GM06990 (cell line): ENCODE results near the gene GRK1.

Experiments
- DNase-seq: peaks from one replicate; pipeline ENCODE4 v3.0.0-alpha.2; 2011; ENCODE audit not compliant: insufficient read length; ENCODE audit errors: extremely low read depth
- H3K27me3 ChIP-seq: replicated peaks from 2 replicates; pipeline ENCODE4 v1.6.0; 2011; ENCODE audit warnings: low read length; ENCODE audit not compliant: control insufficient read depth, insufficient read depth
- H3K36me3 ChIP-seq: 2 replicates; pipeline ENCODE4 v1.5.1; 2011; ENCODE audit warnings: low read length; ENCODE audit not compliant: control insufficient read depth, insufficient read depth
- H3K4me3 ChIP-seq: replicated peaks from 2 replicates; pipeline ENCODE4 v1.5.1; 2011; ENCODE audit warnings: low read depth, mild to moderate bottlenecking, control low read depth, low read length
- TF ChIP-seq, protein P1 (sequence below): IDR thresholded peaks from 2 replicates; pipeline ENCODE4 v1.5.1; 2011; ENCODE audit warnings: low read length, control low read depth, mild to moderate bottlenecking, inconsistent platforms; ENCODE audit not compliant: insufficient read depth, poor library complexity, severe bottlenecking

The GRK1 gene

DNA sequence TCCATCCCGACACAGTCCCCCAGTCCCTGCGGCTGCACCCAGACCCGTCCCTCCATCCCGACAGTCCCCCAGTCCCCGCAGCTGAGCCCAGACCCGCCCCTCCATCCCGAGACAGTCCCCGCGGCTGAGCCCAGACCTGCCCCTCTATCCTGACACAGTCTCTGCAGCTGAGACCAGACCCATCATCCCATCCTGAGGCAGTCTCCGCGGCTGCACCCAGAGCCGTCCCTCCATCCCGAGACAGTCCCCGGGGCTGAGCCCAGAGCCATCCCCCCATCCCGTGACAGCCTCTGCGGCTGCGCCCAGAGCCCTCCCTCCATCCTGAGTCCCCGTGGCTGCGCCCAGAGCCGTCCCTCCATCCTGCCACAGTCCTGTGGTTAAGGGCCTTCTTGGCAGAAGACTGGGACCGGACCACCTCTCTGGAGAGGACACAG lies 63.3 kb downstream of the GRK1 start:
- H3K36me3 ChIP-seq = no peaks in the 10 kb centered on the region
- TF ChIP-seq, protein P1, sequence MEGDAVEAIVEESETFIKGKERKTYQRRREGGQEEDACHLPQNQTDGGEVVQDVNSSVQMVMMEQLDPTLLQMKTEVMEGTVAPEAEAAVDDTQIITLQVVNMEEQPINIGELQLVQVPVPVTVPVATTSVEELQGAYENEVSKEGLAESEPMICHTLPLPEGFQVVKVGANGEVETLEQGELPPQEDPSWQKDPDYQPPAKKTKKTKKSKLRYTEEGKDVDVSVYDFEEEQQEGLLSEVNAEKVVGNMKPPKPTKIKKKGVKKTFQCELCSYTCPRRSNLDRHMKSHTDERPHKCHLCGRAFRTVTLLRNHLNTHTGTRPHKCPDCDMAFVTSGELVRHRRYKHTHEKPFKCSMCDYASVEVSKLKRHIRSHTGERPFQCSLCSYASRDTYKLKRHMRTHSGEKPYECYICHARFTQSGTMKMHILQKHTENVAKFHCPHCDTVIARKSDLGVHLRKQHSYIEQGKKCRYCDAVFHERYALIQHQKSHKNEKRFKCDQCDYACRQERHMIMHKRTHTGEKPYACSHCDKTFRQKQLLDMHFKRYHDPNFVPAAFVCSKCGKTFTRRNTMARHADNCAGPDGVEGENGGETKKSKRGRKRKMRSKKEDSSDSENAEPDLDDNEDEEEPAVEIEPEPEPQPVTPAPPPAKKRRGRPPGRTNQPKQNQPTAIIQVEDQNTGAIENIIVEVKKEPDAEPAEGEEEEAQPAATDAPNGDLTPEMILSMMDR = no peak
- no peak overlapping the region for H3K4me3 ChIP-seq
- H3K27me3 ChIP-seq = no peaks in the 10 kb centered on the region
- no peak for DNase-seq

DNA sequence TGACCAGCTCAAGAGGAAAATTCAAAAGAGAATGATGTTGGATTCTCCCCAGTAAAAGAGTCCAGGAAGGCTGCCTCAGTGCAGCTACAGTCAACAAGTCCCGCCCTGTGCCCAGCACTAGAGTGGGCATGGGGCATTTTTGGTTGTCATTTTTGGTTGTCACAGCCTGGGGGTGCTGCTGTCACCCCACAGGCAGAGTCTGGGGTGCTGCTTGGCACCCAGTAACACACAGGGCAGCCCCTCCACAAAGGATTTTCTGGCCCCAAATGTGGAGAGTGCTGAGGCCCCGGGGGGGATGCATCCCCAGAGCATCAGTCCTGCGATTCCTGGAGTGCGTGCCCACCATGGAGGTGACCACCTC lies 63.8 kb downstream of the GRK1 start:
- no peaks in the 10 kb centered on the region for H3K27me3 ChIP-seq
- TF ChIP-seq, protein P1 = no peak
- H3K4me3 ChIP-seq = no peak overlapping the region
- H3K36me3 ChIP-seq = no peaks in the 10 kb centered on the region
- no peak for DNase-seq

DNA sequence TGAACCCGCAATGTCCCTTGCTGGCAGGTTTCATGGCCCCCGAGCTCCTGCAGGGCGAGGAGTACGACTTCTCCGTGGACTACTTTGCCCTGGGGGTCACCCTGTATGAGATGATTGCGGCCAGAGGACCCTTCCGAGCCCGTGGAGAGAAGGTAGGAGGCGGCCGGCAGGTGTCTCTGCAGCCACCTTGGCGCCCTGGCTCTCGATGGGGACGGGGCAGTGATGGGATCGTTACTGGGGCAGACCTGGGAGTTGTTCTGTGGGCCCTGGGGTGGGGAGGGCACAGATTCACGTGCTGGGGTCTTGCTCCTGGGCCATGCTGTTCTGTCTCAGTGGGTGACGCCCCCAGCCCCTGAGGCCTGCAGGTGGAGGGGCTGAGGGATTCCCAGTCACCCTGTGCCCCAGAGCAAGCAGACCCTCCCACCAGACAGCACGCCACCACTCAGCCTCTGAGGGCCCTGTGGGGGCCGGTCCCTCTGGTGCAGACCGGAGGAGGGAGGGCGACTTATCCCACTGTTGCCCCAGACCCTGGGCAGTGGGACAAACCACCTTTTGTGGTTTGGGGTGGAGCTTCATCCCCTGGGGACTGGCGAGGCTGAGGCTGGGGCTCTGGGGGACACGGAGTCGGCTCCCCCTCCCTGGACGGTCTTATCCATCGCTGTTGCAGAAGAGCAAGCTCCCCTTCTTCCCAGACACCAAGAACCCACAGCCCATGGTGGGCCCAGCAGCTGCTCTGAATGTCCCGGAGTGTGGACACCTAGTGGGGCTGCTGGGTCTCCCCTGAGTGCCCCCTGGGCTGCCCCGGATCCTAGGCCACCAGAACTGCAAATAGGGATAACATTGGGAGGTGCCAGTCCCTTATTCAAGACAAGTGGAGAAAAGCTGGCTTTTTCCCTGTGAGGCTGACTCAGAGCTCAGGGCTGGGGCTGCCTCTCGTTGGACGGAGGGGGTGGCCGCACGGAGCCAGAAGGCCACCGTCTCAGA lies 64.5 kb downstream of the GRK1 start:
- H3K36me3 ChIP-seq = no peaks in the 10 kb centered on the region
- H3K27me3 ChIP-seq = no peaks in the 10 kb centered on the region; the same call in 1 of the 2 replicates
- no peak for DNase-seq
- TF ChIP-seq, protein P1 = no peak
- no peak overlapping the region for H3K4me3 ChIP-seq

DNA sequence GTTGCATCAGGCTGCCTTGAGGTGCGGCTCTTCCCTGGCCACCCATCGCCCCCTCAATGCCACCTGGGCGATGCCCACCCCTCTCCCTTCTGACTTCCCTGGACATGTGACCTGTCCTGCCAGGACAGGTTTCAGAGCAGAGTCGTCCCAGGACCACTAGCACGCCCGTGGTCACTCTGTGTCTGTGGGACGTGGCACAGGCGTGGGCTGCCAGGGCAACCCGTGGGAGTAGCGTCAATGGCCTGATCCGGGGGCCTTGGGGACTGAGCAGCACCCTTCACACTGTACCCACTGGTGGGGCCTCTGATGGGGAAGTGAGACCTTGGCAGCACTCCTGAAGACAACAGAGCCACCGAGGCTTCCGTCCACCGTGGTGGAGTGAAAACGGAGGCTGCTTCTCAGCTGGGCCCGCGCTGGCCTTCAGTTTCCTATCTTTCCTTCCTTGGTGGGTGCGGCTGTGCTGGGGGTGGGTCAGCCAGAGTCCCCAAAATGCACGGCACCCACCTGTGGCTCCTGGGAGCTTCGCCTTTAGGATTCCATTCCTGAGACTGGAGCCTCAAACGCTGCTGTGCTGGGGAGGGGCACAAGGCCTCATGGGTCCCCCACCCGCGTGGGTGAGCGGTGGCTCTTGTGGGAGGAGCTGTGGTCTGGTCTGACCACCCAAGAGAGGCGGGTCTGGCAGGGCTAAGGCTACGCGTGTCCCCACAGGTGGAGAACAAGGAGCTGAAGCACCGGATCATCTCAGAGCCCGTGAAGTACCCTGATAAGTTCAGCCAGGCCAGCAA lies 65.3 kb downstream of the GRK1 start:
- TF ChIP-seq, protein P1 = no peak
- H3K27me3 ChIP-seq = no peaks in the 10 kb centered on the region; the same call in 1 of the 2 replicates
- H3K36me3 ChIP-seq = no peaks in the 10 kb centered on the region
- no peak for DNase-seq
- H3K4me3 ChIP-seq = no peak overlapping the region

DNA sequence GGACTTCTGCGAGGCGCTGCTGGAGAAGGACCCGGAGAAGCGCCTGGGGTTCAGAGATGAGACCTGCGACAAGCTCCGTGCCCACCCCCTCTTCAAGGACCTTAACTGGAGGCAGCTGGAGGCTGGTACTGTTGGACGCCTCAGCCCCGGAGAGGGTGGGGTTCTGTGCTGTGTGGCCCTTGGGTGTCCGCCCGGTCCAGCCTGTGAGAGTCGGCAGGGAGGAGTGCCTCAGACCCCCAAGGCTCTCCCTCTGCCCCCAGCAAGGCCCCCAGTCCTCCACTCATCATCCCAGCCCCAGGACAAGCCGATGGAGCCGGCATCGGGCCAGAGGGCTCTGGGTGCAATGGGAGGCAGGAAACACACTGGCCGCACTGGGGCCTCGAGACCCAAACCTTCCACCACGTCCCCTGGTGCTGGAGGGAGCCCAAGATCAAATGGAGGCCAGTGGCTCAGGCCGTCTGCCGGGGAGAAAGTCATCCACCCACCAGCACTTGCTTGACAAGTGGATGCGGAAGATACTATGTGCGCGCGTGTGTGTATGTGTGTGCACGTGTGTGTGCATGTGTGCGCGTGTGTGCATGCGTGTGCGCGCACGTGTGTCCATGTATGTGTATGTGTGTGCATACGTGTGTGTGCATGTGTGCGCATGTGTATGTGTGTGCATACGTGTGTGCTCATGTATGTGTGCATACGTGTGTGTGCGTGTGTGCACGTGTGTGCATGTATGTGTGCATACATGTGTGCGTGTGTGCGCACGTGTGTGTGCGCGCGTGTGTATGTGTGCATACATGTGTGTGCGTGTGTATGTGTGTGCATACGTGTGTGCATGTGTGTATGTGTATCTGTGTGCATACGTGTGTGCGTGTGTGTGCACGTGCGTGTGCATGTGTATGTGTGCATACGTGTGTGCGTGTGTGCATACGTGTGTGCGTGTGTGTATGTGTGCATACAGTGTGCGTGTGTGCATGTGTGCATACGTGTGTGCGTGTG lies 66.2 kb downstream of the GRK1 start:
- Histone ChIP-seq H3K4me3 (no peak overlapping the region), H3K27me3 (no peaks in the 10 kb centered on the region; the same call in 1 of the 2 replicates), H3K36me3 (no peaks in the 10 kb centered on the region)
- no peak for DNase-seq
- TF ChIP-seq, protein P1 = no peak
